ENCODE results near the gene PREX1. TPM values are rescaled to one million over a fixed set of nuclear protein-coding genes. Genes with fewer than 3 reads are reported as not detected.

The PREX1 gene
- polyA plus RNA-seq, 1 donor (not counting 4 experiments of a cell fraction or from before 2014, with no cell fraction given), result 0.22 TPM

DNA sequence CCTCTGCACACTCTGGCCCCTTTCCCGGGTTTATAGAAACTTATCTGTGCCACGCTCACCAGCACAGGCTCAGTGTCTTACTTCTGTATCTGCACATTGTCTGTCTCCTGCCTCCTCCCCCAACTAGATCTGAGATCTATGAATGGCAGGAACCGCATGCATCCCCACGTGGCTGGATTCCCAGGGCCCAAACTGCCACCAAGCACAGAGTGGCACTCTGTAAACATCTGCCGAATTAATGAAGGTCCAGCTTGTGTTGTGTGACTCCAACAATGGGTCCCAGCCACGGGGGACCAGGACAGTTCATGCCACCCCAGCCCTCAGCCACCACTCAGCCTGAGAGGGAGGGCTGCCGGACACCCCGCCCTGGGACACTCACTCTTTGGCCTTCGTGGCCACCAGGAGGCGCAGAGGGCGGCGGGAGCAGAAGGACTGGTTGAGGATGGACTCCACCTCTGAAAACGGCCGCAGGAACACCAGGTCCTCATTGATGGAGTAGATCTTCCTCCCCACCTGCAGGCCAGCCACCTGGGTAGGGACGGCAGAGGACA is 171.1 kb downstream of the PREX1 start:
- no peaks in the 10 kb centered on the region for H3K4me1 ChIP-seq (ENCODE audit: control insufficient read depth, extremely low read depth, insufficient read depth, low read length)
- dilution Hi-C loops (cut with MboI; ENCODE audit: extremely low pct_ligation_motif_present, low sequenced_read_pairs), result loop anchor here (25.0 kb wide), 1 partner anchor 256 kb away; the partner anchor contains the start of gene ARFGEF2
- H3K79me2 ChIP-seq (ENCODE audit: control insufficient read depth, insufficient read depth, low read length), result no peaks in the 10 kb centered on the region
- H3K9ac ChIP-seq (ENCODE audit: control insufficient read depth, extremely low read depth, insufficient read depth, low read length), result no peak overlapping the region
- no peaks in the 10 kb centered on the region for H3K9me1 ChIP-seq (ENCODE audit: control insufficient read depth, extremely low read depth, insufficient read depth, low read length)
- no peak overlapping the region for H3K4me2 ChIP-seq (ENCODE audit: control insufficient read depth, extremely low read depth, insufficient read depth, low read depth, low read length)
- H3K4me3 ChIP-seq (ENCODE audit: control insufficient read depth in 2 of 3, extremely low read depth in 1 of 3, insufficient read depth in 2 of 3, low read depth in 1 of 3, low read length in 3 of 3), result no peak overlapping the region
- no peak for FAIRE-seq
- TF ChIP-seq EZH2 (IDR thresholded peaks at IDR 0.05; ENCODE audit: low read length) (no peak), CTCF (optimal IDR thresholded peaks at IDR 0.05 in 1 of 3, IDR thresholded peaks at IDR 0.05 in 1 of 3, conservative IDR thresholded peaks at IDR 0.05 in 1 of 3; ENCODE audit: extremely low read depth in 1 of 3, insufficient read depth in 2 of 3, low read length in 3 of 3) (peak in 1 of 3 experiments; percentile 36)
- H3K9me3 ChIP-seq (ENCODE audit: control insufficient read depth, low read depth, low read length), result no peaks in the 10 kb centered on the region
- H3K36me3 ChIP-seq (ENCODE audit: control insufficient read depth in 2 of 2, extremely low read depth in 1 of 2, insufficient read depth in 2 of 2, low read length in 2 of 2), result no peaks in the 10 kb centered on the region
- no peak for DNase-seq (ENCODE audit: low read depth, low spot score)
- no peak overlapping the region for H2AFZ ChIP-seq (ENCODE audit: control insufficient read depth, low read length)
- no peaks in the 10 kb centered on the region for H4K20me1 ChIP-seq (ENCODE audit: control insufficient read depth, extremely low read depth, insufficient read depth, low read length)
- H3K27ac ChIP-seq (ENCODE audit: control insufficient read depth, insufficient read depth, low read length), result no peak overlapping the region
- H3K27me3 ChIP-seq (ENCODE audit: control insufficient read depth, extremely low read depth, insufficient read depth, low read length), result peaks cover 40% of the 10 kb centered on the region

- dilution Hi-C loops (cut with MboI; ENCODE audit: extremely low pct_ligation_motif_present, low sequenced_read_pairs), result loop anchor here (25.0 kb wide), 1 partner anchor 256 kb away; the partner anchor contains the start of gene ARFGEF2
- Histone ChIP-seq H4K20me1 (ENCODE audit: control insufficient read depth, extremely low read depth, insufficient read depth, low read length) (no peaks in the 10 kb centered on the region), H3K27ac (ENCODE audit: control insufficient read depth, insufficient read depth, low read length) (no peak overlapping the region), H3K27me3 (ENCODE audit: control insufficient read depth, extremely low read depth, insufficient read depth, low read length) (peaks cover 43% of the 10 kb centered on the region), H3K36me3 (ENCODE audit: control insufficient read depth in 2 of 2, extremely low read depth in 1 of 2, insufficient read depth in 2 of 2, low read length in 2 of 2) (no peaks in the 10 kb centered on the region), H3K79me2 (ENCODE audit: control insufficient read depth, insufficient read depth, low read length) (no peaks in the 10 kb centered on the region), H2AFZ (ENCODE audit: control insufficient read depth, low read length) (no peak overlapping the region), H3K9ac (ENCODE audit: control insufficient read depth, extremely low read depth, insufficient read depth, low read length) (no peak overlapping the region), H3K9me3 (ENCODE audit: control insufficient read depth, low read depth, low read length) (no peaks in the 10 kb centered on the region), H3K4me2 (ENCODE audit: control insufficient read depth, extremely low read depth, insufficient read depth, low read depth, low read length) (no peak overlapping the region), H3K9me1 (ENCODE audit: control insufficient read depth, extremely low read depth, insufficient read depth, low read length) (no peaks in the 10 kb centered on the region), H3K4me1 (ENCODE audit: control insufficient read depth, extremely low read depth, insufficient read depth, low read length) (no peaks in the 10 kb centered on the region), H3K4me3 (ENCODE audit: control insufficient read depth in 2 of 3, extremely low read depth in 1 of 3, insufficient read depth in 2 of 3, low read depth in 1 of 3, low read length in 3 of 3) (no peak overlapping the region)
- DNase-seq (ENCODE audit: low read depth, low spot score) (no peak), FAIRE-seq (no peak)
- TF ChIP-seq CTCF (optimal IDR thresholded peaks at IDR 0.05 in 1 of 3, IDR thresholded peaks at IDR 0.05 in 1 of 3, conservative IDR thresholded peaks at IDR 0.05 in 1 of 3; ENCODE audit: extremely low read depth in 1 of 3, insufficient read depth in 2 of 3, low read length in 3 of 3) (no peak), EZH2 (IDR thresholded peaks at IDR 0.05; ENCODE audit: low read length) (no peak)
Measured at GRCh38 chr20:48656137-48656536, 171.7 kb downstream of the PREX1 start.
